CD4-positive, alpha-beta T cell treated with Interleukin-10 for 1 hour (primary cell): ENCODE measurements around the gene MRGPRG.

ENCODE experiments used
- DNase-seq: peaks from one replicate; pipeline ENCODE4 v3.0.0-alpha.2; 2020

MRGPRG gene

DNA sequence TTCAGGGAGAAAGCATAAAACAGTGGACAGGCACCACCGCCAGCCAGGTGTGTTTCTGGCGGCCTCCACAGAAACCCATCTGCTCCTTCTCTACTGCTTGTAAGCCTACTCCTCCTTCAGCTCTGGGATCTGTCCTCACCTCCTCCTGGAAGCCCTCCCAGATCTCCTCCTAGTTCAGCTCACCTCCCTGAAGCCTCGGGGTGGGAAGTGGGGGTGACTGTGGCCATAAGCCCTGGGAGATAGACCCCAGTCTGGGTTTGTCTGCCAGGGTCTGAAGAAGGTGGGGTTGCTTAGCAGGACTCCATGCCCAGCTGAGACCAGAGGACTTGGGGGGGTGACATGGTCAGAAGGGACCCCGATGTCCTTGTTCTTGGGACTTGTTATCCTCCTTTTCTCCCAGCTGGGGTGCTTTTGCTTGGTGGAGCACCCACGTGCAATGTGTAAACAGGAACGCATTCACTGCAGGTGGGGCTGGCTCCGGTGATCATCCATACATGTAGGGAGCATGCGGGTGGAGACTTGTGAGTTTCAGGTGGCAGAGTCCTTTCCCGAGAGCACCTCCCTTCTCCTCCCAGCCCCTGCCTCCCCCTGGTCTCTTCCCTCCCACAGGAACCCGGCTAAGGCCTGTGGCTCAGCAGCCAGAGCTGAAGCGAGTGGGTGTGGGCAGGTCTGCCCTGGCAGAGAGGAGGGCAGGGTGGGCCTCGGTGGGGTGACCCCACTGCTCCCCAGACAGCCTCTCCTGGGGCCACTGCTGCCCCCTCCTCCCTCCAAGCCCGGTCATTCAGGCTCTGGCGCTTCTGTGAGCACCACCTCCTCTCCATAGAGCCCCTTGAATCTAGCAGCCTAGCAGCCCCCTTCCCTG is 25.9 kb downstream of the MRGPRG start:
- no peak for DNase-seq

DNA sequence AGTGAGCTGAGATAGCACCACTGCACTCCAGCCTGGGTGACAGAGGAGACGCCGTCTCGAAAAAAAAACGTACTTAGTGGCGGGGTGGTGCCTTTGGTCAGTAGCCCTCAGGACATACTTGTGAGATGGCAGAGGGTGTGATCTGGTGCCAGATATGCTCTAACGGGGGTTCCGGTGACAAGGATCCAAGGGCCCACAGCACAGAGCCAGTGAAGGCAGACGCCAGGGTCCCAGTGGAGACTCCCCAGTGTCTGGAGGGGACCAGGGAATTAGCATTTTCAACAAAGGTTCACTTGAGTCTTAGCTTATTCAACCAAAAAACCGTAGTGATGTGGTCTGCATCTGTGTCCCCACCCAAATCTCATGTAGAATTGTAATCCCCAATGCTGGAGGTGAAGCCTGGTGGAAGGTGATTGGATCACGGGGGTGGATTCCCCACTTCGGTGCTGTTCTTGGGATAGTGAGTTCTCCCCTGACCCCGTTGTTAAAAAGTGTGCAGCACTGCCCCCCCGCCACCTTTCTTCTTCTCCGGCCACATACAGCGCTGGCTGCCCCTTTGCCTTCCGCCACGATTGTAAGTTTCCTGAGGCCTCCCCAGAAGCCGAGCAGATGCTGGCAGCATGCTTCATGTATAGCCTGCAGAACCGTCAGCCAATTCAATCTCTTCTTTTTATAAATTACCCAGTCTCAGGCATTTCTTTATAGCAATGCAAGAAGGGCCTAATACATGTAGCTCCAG is 26.9 kb downstream of the MRGPRG start:
- DNase-seq, result no peak

DNA sequence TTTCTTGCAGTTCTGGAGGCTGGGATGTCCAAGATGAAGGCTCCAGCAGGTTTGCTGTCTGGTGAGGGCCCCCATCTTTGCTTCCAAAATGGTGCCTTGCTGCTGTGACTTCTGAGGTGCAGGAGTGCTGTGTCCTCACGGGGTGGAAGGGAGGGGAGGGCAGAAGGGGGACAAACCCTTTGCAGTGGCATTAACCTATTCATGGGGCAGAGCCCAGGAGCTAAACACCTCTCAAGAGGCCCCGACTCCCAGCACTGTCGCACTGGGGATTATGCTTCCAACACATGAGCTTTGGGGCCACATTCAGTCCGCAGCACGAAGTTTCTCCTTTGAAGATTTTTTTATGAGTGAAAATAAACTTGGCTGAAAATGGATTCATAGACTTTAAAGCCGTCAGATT is 28.0 kb downstream of the MRGPRG start:
- no peak for DNase-seq

DNA sequence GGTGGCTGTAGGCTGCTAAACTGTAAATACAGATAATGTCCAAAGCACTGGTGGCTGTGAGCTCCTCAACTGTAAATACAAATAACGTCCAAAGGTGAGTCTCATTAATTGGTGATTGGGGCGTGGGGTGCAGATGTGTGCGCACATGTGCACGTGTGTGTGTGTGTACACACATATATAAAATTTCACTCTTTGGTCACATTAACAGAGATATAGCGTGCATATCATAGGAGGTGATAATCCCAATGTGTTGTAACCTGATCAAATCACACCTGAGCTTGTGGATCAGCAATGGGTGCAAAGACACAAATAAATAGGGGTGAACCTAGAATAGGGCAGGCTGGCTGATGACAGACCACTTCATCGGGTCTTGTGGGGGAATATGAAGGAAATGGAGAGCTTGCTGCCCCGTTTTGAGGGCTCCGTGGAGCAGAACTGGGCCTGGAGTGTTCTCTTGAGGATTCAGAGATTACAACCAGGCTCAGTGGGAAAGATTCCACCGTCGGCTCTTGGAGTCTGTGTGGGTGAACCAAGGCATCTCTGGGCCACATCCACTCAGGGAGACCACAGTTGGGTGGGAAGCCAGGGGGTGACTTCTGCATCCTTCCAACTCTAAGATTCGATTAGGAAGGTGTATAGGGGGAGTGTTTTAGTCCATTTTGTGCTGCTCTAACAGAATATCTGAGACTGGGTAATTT is 28.6 kb downstream of the MRGPRG start:
- DNase-seq, result no peak

DNA sequence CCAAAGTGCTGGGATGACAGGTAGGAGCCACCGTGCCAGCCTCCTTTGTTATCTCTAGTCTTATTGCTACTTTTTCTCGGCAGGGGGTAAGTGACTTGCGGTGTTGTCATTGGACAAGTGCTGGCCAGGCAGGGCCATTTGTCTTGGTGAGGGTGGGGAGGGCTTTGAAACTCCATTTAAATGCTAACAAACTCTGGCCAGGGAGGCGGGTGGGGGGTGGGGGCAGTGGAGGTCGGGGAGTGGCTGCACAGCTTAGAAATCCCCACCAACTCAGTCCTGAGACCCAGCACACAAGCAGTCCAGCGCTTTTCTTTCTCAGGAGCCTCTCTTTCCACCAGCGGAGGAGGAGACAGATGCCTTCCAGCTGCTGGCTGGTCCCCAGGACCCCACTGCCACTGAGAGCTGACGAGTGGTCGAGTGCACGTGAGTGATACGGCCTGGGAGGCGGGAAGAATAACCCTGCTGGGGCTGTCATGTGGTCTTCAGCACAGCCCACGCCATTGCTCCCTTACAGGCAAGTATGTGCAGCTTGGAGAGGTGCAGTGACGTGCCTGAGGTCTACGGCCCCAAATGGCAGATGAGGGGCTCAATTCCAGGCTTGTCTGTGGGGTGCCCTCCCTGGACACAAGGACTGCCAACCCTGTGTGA is 29.3 kb downstream of the MRGPRG start:
- no peak for DNase-seq

DNA sequence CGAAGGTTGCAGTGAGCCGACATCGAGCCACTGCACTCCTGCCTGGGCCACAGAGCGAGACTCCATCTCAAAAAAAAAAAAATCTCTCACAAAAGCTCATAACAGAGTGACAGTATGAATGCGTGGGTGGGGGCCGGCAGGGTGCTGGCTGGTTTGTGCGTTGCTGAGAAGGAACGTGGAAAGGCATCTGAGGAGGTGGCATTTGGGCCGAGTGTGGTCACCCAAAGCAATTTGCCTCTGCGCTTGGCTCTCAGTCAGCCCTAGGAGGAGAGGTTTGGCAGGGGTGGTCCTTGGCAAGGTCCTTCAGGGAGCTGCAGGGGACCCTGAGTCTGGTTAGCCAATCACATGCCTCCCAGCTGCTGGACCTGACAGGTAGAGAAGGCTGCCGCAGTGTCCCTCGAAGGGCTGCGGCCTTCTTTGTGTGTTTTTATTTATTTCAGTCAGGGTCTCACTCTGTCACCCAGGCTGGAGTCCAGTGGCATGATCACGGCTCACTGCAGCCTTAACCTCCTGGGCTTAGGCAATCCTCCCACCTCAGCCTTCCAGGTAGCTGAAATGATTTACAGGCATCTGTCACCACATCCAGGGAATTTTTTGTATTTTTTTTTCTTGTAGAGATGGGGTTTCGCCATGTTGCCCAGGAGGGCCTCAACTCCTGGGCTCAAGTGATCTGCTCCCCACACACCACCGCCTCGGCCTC is 30.0 kb downstream of the MRGPRG start:
- DNase-seq, result no peak

DNA sequence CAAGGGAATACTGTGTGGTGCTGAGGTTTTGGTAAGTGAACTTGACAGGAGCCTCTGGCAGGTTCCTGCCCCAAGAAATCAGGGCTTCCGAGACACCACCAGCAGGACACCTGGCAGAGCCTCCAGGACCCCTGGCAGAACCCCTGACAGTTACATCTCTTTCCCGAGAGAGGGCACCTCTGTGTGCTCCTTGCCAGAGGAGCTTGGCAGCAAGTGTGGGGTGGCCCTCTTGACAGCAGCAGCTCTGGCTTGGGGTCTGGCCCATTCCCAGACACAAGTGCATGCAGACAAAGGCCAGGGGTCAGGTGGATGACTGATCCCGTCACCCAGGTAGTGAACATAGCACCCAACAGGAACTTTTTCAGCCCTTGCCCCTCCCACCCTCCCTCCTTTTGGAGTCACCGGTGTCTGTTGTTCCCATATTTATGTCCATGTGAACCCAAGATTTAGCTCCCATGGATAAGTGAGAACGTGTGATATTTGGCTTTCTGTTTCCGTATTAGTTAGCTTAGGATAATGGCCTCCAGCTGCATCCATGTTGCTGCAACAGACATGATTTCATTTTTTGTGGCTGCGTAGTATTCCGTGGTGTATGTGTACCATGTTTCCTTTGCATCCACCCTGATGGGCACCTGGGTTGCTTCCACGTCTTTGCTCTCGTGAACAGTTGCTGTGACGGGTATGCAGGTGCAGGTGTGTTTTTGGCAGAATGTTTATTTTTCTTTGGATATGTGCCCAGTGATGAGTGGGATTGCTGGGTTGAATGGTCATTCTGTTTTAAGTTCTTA is 32.3 kb downstream of the MRGPRG start:
- DNase-seq, result no peak

DNA sequence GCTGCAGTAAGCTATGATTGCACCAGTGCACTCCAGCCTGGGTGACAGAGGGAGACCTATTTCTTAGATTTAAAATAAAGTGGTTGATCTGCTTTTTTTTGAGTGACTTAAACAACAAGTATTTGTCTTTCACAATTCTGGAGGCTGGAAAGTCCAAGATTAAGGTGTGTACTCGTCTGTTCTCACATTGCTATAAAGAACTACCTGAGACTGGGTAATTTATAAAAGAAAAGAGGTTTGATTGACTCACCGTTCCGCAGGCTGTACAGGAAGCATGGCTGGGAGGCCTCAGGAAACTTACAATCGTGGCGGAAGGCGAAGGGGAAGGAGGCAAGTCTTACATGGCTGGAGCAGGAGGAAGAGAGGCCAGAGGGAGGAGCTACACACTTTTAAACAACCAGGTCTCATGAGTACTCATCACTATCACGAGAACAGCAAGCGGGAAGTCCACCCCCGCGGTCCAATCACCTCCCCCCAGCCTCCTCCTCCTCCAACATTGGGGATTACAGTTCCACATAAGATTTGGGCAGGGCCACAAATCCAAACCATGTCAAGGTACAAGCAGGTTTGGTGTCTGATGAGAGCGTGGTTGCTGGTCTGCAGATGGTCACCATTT is 33.8 kb downstream of the MRGPRG start:
- no peak for DNase-seq

DNA sequence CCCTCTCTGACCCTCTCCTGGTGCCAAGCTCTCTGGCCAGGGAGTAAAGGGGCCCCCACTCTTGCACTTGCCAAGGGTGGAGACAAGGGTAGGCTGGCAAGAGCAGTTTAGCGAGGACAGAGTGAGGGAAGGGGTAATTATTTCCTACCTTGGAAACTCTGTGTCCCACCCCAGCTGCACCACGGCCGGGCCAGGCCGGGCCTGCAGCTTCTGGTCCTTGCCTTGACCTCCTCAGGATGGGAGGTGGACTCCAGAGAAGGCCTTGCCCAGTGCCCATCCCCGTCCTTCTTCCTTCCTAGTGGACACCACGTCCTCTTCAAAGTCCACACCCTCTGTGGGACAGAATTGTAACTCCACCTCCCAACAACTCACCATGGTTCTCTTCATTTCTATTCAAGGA is 35.1 kb downstream of the MRGPRG start:
- DNase-seq, result no peak

DNA sequence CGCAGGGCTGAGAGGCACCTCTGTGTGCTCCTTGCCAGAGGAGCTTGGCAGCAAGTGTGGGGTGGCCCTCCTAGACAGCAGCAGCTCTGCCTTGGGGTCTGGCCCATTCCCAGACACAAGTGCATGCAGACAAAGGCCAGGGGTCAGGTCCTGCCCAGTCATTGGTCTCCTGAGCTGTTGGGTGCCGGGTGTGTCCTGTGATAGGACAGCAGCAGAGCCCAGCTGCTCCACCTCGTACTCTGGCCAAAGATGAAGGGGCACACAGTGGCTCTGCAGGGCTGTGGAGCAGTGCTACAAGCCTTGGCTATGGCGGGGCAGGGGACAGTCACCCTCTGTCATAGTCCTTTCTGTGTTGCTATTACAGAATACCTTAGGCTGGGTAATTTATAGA is 36.2 kb downstream of the MRGPRG start:
- no peak for DNase-seq

DNA sequence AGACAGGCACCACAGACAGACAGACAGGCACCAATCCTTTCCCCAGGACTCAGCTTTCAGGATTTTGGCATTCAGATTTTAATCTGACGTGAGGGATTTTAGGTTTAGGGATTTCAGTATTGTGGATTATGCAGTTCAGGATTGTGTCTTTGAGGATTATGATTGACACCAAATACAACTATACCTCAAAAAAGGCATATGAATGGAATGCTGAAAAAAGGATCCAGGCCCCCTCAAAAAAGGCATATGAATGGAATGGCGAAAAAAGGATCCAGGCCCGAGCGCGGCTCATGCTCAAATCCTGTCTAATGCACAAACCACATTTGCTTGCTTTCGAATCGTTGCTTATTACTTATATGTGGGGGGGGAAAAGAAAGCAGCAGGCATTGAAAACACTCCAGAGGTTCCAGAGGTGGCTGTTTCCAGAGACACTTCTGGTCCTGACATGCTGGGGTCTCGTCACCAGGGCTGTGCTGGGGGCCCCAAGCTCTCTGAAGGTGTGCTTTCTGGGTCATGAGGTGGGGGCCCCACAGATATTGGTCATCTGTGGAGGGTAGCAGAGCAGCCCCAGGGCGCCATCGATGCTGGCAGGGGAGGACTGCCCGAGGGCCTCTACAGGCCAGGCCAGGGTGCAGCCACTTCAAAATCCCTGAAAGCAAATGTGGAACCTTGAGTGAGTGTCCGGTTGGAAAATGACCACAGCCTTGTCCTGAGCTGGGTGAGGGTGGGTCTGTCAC is 36.7 kb downstream of the MRGPRG start:
- no peak for DNase-seq

DNA sequence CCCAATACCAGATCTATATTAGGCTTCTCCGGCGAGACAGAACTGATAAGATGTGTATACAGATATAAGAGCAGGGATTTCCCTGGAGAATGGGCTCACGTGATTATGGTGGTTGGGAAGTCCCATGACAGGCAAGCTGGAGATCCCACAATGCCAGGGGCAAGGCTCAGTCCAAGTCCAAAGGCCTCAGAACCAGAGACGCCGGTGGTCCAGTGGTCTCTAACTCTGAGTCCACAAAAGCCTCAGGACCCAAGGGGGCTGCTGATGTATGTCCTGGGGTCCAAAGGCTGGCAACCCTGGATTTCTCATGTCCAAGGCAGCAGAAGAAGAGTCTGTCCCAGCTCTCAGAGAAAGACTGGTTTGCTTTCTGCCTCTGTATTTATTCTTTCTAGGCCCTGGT is 37.7 kb downstream of the MRGPRG start:
- DNase-seq, result no peak

DNA sequence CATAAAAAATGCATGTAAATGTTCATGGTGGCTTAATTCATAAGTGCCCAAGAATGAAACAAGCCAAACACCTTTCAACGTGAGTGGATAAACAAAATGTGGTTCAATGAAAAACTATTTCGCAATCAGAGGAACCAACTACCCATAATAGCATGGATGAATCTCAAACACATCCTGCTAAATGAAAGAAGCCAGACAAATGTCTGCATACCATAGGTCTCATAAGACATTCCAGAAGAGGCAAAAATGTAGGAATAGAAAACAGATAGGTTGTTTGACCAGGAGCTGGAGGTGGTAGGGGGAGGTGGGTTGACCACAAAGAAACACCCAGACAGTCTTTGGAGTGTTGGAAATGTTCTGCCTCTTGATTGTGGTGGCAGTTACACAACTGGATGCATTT is 40.3 kb downstream of the MRGPRG start:
- no peak for DNase-seq

DNA sequence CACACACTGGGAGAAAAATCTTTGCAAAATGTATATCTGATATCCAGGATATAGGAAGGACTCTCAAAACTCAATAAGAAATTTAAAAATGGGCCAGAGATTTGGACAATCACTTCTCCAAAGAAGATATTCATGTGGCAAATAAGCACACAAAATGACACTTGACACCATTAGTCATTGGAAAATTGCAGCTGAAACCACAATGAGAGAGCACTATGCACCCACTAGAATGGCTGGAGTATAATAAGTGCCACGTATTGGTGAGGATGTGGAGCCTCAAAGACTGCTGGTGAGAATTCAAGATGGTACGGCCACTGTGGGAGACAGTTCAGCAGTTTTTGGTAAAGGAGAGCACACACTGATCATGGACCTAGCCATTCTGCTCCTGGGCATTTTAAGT is 40.7 kb downstream of the MRGPRG start:
- DNase-seq, result no peak

DNA sequence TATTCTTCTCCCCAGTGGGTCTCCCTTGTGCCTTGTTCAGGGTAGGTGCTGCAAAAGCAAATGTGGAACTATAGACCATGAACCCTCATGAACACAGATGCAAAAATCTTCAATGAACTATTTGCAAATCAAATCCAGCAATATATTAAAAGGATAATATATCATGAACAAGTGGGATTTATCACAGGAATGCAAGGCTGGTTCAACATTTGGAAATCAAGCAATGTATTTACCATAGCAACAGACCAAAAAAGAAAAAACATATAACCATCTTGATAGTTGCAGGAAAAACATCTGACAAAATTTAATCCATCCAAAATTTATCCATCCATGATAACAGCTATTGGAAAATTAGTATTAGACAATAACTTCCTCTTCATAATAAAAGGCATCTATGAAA is 42.1 kb downstream of the MRGPRG start:
- no peak for DNase-seq

DNA sequence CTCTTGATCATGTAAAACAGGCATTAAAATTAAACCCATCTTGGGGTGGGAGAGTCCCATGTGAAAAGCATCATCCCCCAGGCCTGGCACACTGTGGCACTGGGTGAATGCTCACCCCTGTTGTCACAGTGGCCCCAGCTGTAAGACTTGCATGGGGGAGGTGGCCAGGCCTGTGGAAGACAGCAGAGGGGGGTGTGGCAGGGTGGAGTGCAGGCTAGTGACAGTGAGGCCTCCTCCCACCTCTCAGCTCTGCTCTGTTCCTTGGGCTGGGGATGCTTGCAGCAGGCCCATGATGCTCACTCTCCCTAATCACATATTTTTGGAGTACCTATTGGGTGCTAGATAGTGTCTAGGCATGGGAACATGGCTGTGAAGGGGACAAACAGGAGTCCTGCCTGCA is 43.4 kb downstream of the MRGPRG start:
- no peak for DNase-seq

DNA sequence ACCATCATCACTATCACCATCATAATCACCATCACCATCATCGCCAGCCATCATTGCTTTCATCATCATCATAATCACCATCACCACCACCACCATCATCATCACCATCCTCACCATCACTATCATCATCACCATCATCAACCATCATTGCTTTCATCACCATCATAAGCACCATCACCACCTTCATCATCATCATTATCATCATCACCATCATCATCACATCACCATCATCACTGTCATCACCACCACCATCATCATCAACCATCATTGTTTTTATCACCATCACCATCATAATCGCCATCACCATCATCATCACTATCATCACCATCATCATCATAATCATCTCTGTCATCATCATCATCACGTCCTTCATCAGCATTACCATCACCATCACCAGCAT is 44.2 kb downstream of the MRGPRG start:
- DNase-seq, result no peak

DNA sequence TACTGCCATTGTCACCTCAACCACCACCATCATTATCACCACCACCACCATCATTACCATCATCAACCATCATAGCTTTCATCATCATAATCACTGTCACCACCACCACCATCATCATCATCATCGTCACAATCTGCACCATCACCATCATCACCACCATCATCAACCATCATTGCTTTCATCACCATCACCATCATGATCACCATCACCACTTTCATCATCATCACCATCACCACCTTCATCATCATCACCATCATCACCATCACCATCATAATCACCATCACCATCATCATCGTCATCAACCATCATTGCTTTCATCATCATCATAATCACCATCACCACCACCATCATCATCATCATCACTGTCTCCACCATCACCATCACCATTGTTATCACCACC is 44.8 kb downstream of the MRGPRG start:
- DNase-seq, result no peak

DNA sequence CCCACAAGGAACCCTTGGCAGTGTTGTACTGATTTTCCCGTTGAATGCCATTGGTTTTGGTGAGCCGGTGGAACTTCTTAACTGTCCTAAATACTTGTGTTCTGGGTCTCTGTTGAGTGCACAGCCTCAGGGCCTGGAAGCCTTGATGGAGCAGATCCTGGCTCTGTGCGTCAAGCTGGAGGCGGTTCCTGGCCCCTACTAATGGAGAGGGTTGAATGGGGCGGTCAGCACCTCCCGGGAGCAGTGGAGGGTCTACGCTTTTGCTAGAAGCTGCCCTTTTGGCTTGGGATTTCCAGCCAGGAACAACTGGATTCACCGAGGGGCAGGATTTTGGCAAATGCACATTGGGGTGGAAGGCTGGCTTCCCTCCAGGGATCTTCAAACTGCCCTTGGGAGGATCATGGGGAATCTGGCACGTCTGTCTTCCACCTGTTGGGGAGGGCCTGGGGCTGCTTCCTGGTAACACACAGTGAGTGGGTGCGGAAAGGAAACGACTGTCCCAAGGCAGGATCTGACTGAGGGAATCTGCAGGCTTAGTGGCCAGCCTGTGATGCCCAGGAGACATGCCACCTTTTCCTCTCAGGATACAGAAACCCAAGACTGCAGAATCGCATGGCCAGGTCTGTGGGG is 46.6 kb downstream of the MRGPRG start:
- DNase-seq, result no peak
